ENCODE measurements around the gene DNAH2.

Gene DNAH2

GRCh38 chr17:7838090-7839075, 120.8 kb downstream of the DNAH2 start:
- DNase-seq (ENCODE audit: low read depth in 2 of 2): no peak

GRCh38 chr17:7839190-7839875, 121.8 kb downstream of the DNAH2 start:
- no peak for DNase-seq (ENCODE audit: low read depth in 2 of 2)

- no peak for DNase-seq (ENCODE audit: low read depth in 2 of 2)
Measured at GRCh38 chr17:7839876-7840261, 122.3 kb downstream of the DNAH2 start.

- DNase-seq (ENCODE audit: low read depth in 2 of 2): no peak
Measured at GRCh38 chr17:7840441-7840840, 122.9 kb downstream of the DNAH2 start.

GRCh38 chr17:7840875-7841274, 123.3 kb downstream of the DNAH2 start:
- DNase-seq (ENCODE audit: low read depth in 2 of 2): no peak

GRCh38 chr17:7841396-7841914, 123.9 kb downstream of the DNAH2 start:
- DNase-seq (ENCODE audit: low read depth in 2 of 2): peak; percentile 94 to 96

- peak; percentile 81 for DNase-seq (ENCODE audit: low read depth in 2 of 2)
Measured at GRCh38 chr17:7841915-7842379, 124.4 kb downstream of the DNAH2 start.

- peak; percentile 98 for DNase-seq (ENCODE audit: low read depth in 2 of 2)
Measured at GRCh38 chr17:7842380-7843256, 125.1 kb downstream of the DNAH2 start.

GRCh38 chr17:7843257-7843535, 125.7 kb downstream of the DNAH2 start:
- no peak for DNase-seq (ENCODE audit: low read depth in 2 of 2)

- peak; percentile 89 to 92 for DNase-seq (ENCODE audit: low read depth in 2 of 2)
Measured at GRCh38 chr17:7843536-7844291, 126.2 kb downstream of the DNAH2 start.

GRCh38 chr17:7844292-7845154, 127.0 kb downstream of the DNAH2 start:
- DNase-seq (ENCODE audit: low read depth in 2 of 2): peak; percentile 72 to 73

- DNase-seq (ENCODE audit: low read depth in 2 of 2): no peak
Measured at GRCh38 chr17:7845359-7846062, 128.0 kb downstream of the DNAH2 start.

GRCh38 chr17:7846063-7846735, 128.7 kb downstream of the DNAH2 start:
- DNase-seq (ENCODE audit: low read depth in 2 of 2): no peak

GRCh38 chr17:7846765-7847661, 129.5 kb downstream of the DNAH2 start:
- no peak for DNase-seq (ENCODE audit: low read depth in 2 of 2)

- DNase-seq (ENCODE audit: low read depth in 2 of 2): no peak
Measured at GRCh38 chr17:7848131-7848579, 130.6 kb downstream of the DNAH2 start.

- DNase-seq (ENCODE audit: low read depth in 2 of 2): no peak
Measured at GRCh38 chr17:7848739-7849129, 131.2 kb downstream of the DNAH2 start.

- DNase-seq (ENCODE audit: low read depth in 2 of 2): no peak
Measured at GRCh38 chr17:7849130-7849750, 131.7 kb downstream of the DNAH2 start.
